ENCODE results near the gene CLSTN3.

CLSTN3 gene

GRCh38 chr12:7190268-7191055 lies 60.3 kb downstream of the CLSTN3 start:
- DNase-seq (ENCODE audit: extremely low read depth, low read depth): no peak
- no peak for TF ChIP-seq CTCF (IDR thresholded peaks at IDR 0.05; ENCODE audit: low read depth, low read length)

- TF ChIP-seq CTCF (IDR thresholded peaks at IDR 0.05; ENCODE audit: low read depth, low read length): no peak
- DNase-seq (ENCODE audit: extremely low read depth, low read depth): no peak
Observed at GRCh38 chr12:7193674-7194073, 63.5 kb downstream of the CLSTN3 start.

- DNase-seq (ENCODE audit: extremely low read depth, low read depth): no peak
- TF ChIP-seq CTCF (IDR thresholded peaks at IDR 0.05; ENCODE audit: low read depth, low read length): no peak
Observed at GRCh38 chr12:7197841-7198240, 67.7 kb downstream of the CLSTN3 start.

GRCh38 chr12:7203109-7203508 lies 72.9 kb downstream of the CLSTN3 start:
- no peak for DNase-seq (ENCODE audit: extremely low read depth, low read depth)
- TF ChIP-seq CTCF (IDR thresholded peaks at IDR 0.05; ENCODE audit: low read depth, low read length): no peak

GRCh38 chr12:7205091-7205490 lies 74.9 kb downstream of the CLSTN3 start:
- no peak for DNase-seq (ENCODE audit: extremely low read depth, low read depth)
- TF ChIP-seq CTCF (IDR thresholded peaks at IDR 0.05; ENCODE audit: low read depth, low read length): no peak

GRCh38 chr12:7206691-7207090 lies 76.5 kb downstream of the CLSTN3 start:
- no peak for DNase-seq (ENCODE audit: extremely low read depth, low read depth)
- no peak for TF ChIP-seq CTCF (IDR thresholded peaks at IDR 0.05; ENCODE audit: low read depth, low read length)

GRCh38 chr12:7207866-7208625 lies 77.9 kb downstream of the CLSTN3 start:
- DNase-seq (ENCODE audit: extremely low read depth, low read depth): no peak
- TF ChIP-seq CTCF (IDR thresholded peaks at IDR 0.05; ENCODE audit: low read depth, low read length): no peak

Measured in AG09319 (cell line).